ENCODE measurements around the gene IGFN1. TPM values are rescaled to one million over a fixed set of nuclear protein-coding genes. Genes with fewer than 3 reads are reported as not detected.
A peak's percentile ranks its signal among the peaks of the same experiment; 100 is the strongest.

IGFN1 gene
- total RNA-seq, 2 donors from 2014 or later = 0.12 to 0.16 TPM

DNA sequence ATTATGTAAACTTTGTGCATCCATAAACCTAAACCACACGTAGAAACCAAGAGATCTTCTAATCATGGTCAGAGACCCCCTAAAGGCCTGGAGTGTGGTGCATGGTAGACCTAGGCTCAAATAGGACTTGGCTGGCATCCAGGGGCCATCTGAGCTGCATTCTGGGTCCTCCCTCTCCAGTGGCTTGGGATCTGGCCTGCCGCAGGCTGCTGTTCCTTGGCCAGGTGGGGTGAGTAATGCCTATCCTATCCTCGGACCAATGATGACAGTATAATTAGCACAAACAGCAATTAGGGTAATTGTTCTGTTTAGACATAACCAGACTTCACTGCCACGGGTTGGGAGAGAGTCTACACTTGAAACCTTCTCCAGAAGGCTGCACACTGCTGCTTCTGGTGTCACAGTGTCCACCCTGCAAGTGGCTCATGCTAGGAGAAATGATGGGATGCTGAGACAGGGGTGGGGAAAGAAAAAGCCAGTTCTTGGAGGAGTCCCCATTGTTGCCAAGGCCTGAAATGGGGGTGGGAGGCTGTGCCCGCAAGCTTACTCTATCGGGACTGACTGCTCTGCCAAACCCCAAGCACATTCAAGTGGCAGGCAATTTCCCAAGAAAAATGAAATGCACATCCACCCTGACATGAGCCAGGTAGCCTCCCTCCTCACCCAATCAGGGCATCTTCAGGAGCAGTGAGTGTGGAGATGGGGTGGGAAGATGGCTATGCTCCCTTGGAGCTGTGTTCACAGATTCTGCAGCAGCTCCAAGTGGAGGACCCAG, 80.2 kb downstream of the IGFN1 start:
- TF ChIP-seq, protein P1, sequence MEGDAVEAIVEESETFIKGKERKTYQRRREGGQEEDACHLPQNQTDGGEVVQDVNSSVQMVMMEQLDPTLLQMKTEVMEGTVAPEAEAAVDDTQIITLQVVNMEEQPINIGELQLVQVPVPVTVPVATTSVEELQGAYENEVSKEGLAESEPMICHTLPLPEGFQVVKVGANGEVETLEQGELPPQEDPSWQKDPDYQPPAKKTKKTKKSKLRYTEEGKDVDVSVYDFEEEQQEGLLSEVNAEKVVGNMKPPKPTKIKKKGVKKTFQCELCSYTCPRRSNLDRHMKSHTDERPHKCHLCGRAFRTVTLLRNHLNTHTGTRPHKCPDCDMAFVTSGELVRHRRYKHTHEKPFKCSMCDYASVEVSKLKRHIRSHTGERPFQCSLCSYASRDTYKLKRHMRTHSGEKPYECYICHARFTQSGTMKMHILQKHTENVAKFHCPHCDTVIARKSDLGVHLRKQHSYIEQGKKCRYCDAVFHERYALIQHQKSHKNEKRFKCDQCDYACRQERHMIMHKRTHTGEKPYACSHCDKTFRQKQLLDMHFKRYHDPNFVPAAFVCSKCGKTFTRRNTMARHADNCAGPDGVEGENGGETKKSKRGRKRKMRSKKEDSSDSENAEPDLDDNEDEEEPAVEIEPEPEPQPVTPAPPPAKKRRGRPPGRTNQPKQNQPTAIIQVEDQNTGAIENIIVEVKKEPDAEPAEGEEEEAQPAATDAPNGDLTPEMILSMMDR (IDR thresholded peaks at IDR 0.05) = no peak
- Histone ChIP-seq H3K27me3 (no peaks in the 10 kb centered on the region), H3K9ac (ENCODE audit: low read depth in 2 of 2, low read length in 2 of 2) (no peak overlapping the region), H3K27ac (no peak overlapping the region), H3K4me1 (no peaks in the 10 kb centered on the region), H3K36me3 (no peaks in the 10 kb centered on the region), H3K4me3 (no peak overlapping the region), H3K9me3 (no peaks in the 10 kb centered on the region)
- no peak for DNase-seq
- intact Hi-C loops (cut with DNase I) = no loop called here

DNA sequence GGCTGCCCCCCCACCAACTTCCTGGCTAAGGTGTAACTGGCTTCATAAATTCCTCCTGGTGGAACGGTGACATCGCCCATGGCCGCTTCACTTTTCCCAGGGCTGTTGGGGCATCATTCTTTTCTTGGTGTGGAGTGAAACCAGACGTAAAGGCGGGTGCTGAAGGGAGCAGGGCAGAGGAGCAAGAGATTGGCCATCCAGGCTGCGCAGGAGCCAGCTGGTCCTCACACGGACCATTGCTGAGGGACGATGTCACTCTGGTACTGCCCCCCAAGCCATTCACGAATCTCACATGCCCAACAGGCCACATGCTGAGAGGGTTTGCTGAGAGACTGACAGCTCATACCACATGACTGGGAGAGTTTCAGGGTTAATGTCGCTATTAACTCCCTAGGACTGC, 82.2 kb downstream of the IGFN1 start:
- H3K27me3 ChIP-seq = no peaks in the 10 kb centered on the region
- no peak for DNase-seq
- intact Hi-C loops (cut with DNase I) = no loop called here
- H3K4me3 ChIP-seq = no peak overlapping the region
- TF ChIP-seq, protein P1 (IDR thresholded peaks at IDR 0.05) = no peak
- H3K27ac ChIP-seq = no peak overlapping the region
- no peaks in the 10 kb centered on the region for H3K4me1 ChIP-seq
- no peaks in the 10 kb centered on the region for H3K36me3 ChIP-seq
- no peak overlapping the region for H3K9ac ChIP-seq (ENCODE audit: low read depth in 2 of 2, low read length in 2 of 2)
- no peaks in the 10 kb centered on the region for H3K9me3 ChIP-seq

DNA sequence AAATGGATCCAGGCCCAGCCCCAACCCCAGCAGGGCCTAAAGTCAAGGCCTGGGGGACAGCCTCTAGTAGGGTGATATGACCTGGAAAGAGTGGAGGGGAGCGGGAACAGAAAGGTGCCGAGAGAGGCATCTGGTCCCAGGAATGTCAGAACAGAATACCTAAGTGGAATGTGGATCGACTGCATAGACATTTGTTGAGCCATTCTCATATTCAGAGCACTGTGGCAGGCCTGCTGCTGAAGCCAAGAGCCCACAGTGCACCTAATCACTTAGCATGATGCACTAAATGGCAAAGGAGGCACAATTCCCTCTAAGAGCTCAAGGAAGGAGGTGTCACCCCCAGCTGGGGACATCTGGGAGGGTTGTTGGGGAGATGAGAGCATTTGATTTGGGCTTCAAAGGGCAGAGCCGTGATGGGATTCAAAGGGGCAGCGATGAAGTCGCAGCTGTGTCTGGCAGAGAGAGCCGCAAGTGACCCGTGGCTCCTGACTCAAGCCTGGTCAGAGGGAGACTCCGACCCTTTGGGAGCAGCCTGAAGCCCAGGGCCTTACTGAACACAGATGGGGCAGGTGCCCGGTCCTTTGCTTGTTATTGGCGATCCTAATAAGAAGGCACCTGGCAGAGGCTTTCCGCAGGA, 84.1 kb downstream of the IGFN1 start:
- intact Hi-C loops (cut with DNase I) = no loop called here
- TF ChIP-seq, protein P1 (IDR thresholded peaks at IDR 0.05) = no peak
- H3K9me3 ChIP-seq = no peaks in the 10 kb centered on the region
- no peak overlapping the region for H3K9ac ChIP-seq (ENCODE audit: low read depth in 2 of 2, low read length in 2 of 2)
- no peak overlapping the region for H3K27ac ChIP-seq
- no peak for DNase-seq
- no peaks in the 10 kb centered on the region for H3K4me1 ChIP-seq
- no peaks in the 10 kb centered on the region for H3K36me3 ChIP-seq
- no peak overlapping the region for H3K4me3 ChIP-seq
- no peaks in the 10 kb centered on the region for H3K27me3 ChIP-seq

DNA sequence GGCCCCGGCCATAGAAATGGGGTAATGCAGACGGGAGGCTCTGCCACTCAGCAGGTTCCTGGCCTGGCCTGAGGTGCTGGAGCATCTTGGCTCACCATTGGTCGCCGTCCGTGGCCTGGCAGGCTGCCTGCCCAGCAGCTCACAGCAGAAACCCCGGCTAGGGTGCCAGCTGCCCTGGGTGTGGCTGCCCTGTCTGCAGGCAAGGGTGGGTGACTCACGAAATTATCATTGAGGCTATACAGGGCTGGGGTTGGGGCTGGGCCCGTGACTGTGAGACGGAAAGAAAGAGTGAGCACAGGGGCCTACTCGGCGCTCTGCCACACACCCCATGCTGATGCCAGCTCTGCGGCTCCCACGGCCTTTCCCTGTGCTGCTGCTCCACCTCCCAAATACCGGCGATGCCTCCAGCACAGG, 84.6 kb downstream of the IGFN1 start:
- TF ChIP-seq, protein P1 (IDR thresholded peaks at IDR 0.05) = no peak
- Histone ChIP-seq H3K9me3 (no peaks in the 10 kb centered on the region), H3K9ac (ENCODE audit: low read depth in 2 of 2, low read length in 2 of 2) (no peak overlapping the region), H3K4me3 (no peak overlapping the region), H3K36me3 (no peaks in the 10 kb centered on the region), H3K27me3 (no peaks in the 10 kb centered on the region), H3K27ac (no peak overlapping the region), H3K4me1 (no peaks in the 10 kb centered on the region)
- DNase-seq = peak; percentile 85
- intact Hi-C loops (cut with DNase I) = no loop called here

DNA sequence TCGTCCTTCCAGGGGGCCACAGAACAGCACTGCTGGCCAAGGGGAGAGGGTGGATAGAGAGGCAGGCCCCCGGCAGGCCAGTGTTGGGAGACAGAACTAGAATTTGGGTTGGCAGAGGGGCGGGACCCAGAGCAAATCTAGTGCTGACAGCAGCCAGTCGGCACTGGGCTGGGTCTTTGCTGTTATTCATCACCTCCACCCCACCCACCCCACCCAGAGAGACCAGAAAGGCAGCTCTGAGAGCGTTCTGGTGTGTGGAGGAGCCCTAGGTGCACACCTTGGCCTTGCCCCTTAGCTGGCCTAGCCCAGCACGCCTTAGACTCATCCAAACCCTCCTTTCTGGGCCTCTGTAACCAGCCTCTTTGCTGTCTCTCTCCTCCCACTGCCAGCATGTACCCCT, 86.3 kb downstream of the IGFN1 start:
- Histone ChIP-seq H3K27me3 (no peaks in the 10 kb centered on the region), H3K4me3 (no peak overlapping the region), H3K4me1 (no peaks in the 10 kb centered on the region), H3K27ac (no peak overlapping the region), H3K9ac (ENCODE audit: low read depth in 2 of 2, low read length in 2 of 2) (no peak overlapping the region), H3K9me3 (no peaks in the 10 kb centered on the region), H3K36me3 (no peaks in the 10 kb centered on the region)
- TF ChIP-seq, protein P1 (IDR thresholded peaks at IDR 0.05) = no peak
- intact Hi-C loops (cut with DNase I) = no loop called here
- DNase-seq = peak; percentile 68
